SU-DHL-6 (cell line): Measurements from ENCODE around the gene UBE2D3.

Experiments used
- H2AFZ ChIP-seq: fragments of 200-600 bp; sonication (generic); 2 replicates; pipeline ENCODE4 v1.6.1; 2014; ENCODE audit warnings: low read depth, mild to moderate bottlenecking, moderate library complexity, mixed read lengths, antibody characterized with exemption, low read length; ENCODE audit not compliant: severe bottlenecking
- H3F3A ChIP-seq: fragments of 200-600 bp; shearing (Covaris generic); 2 replicates; pipeline ENCODE4 v1.6.0; 2016; ENCODE audit warnings: antibody characterized with exemption, mild to moderate bottlenecking; ENCODE audit not compliant: insufficient read depth
- H3K27ac ChIP-seq: fragments of 200-600 bp; sonication (generic); 2 replicates; pipeline ENCODE4 v1.5.1; 2016; ENCODE audit warnings: low read depth, mild to moderate bottlenecking, low read length, moderate library complexity, mixed read lengths
- H3K27me3 ChIP-seq: fragments of 200-600 bp; sonication (generic), shearing (Covaris generic); 2 replicates; pipeline ENCODE4 v1.6.0; 2014; ENCODE audit warnings: mild to moderate bottlenecking, low read length
- H3K36me3 ChIP-seq: fragments of 200-600 bp; sonication (generic); 2 replicates; pipeline ENCODE4 v1.6.1; 2014; ENCODE audit warnings: mild to moderate bottlenecking, low read length, mixed read lengths
- H3K4me2 ChIP-seq: fragments of 300-600, 200-600 bp; shearing (Covaris generic), sonication (generic); 2 replicates; pipeline ENCODE4 v1.6.0; 2014; ENCODE audit warnings: low read length, low read depth, mild to moderate bottlenecking; ENCODE audit not compliant: poor library complexity, severe bottlenecking
- H3K4me3 ChIP-seq: fragments of 200-600 bp; sonication (generic); 2 replicates; pipeline ENCODE4 v1.5.1; 2014; ENCODE audit warnings: antibody characterized with exemption, low read length, mild to moderate bottlenecking, mixed read lengths; ENCODE audit not compliant: insufficient read depth, poor library complexity, severe bottlenecking
- H3K79me2 ChIP-seq: fragments of 200-600 bp; sonication (generic); 2 replicates; pipeline ENCODE4 v1.6.1; 2014; ENCODE audit warnings: mild to moderate bottlenecking, low read length, moderate library complexity; ENCODE audit not compliant: insufficient read depth
- H3K9ac ChIP-seq: fragments of 200-600 bp; sonication (generic); 2 replicates; pipeline ENCODE4 v1.7.0; 2014; ENCODE audit warnings: mild to moderate bottlenecking, low read length
- H3K9me2 ChIP-seq: fragments of 200-600 bp; sonication (generic); replicated peaks from 2 replicates; pipeline ENCODE4 v1.6.1; 2014; ENCODE audit warnings: low read length; ENCODE audit not compliant: insufficient read depth
- H3K9me3 ChIP-seq: fragments of 200-600 bp; sonication (generic); 2 replicates; pipeline ENCODE4 v1.6.1; 2014; ENCODE audit warnings: low read length, mixed read lengths; ENCODE audit not compliant: insufficient read depth
- H4K20me1 ChIP-seq: fragments of 200-600 bp; sonication (generic); 2 replicates; pipeline ENCODE4 v1.6.1; 2014; ENCODE audit warnings: low read depth, mild to moderate bottlenecking, antibody characterized with exemption, low read length, moderate library complexity, mixed read lengths
- CTCF ChIP-seq: fragments of 200-600 bp; sonication (generic); IDR thresholded peaks from one replicate; pipeline ENCODE4 v1.5.1; 2017; ENCODE audit warnings: antibody characterized with exemption, mild to moderate bottlenecking, low read length, moderate library complexity; ENCODE audit not compliant: insufficient read depth, poor library complexity, severe bottlenecking
- EZH2phosphoT487 ChIP-seq: fragments of 200-600 bp; sonication (generic), shearing (Covaris generic); conservative IDR thresholded peaks from 2 replicates; pipeline ENCODE4 v1.6.1; 2018; ENCODE audit warnings: mild to moderate bottlenecking, antibody characterized with exemption, low read length, moderate library complexity, mixed read lengths

The UBE2D3 gene

GRCh38 chr4:102847687-102848086 is 20.3 kb upstream of the UBE2D3 start:
- Histone ChIP-seq H3K4me2 (no peak overlapping the region), H3K36me3 (no peaks in the 10 kb centered on the region), H3K27me3 (no peaks in the 10 kb centered on the region), H2AFZ (no peak overlapping the region), H3K9me3 (no peaks in the 10 kb centered on the region), H3F3A (no peaks in the 10 kb centered on the region), H3K9ac (no peak overlapping the region), H3K27ac (no peak overlapping the region), H3K79me2 (no peaks in the 10 kb centered on the region), H4K20me1 (no peaks in the 10 kb centered on the region), H3K9me2 (no peaks in the 10 kb centered on the region), H3K4me3 (no peak overlapping the region)
- TF ChIP-seq EZH2phosphoT487 (no peak), CTCF (no peak)

GRCh38 chr4:102843938-102844337 is 16.6 kb upstream of the UBE2D3 start:
- H4K20me1 ChIP-seq: no peaks in the 10 kb centered on the region
- no peaks in the 10 kb centered on the region for H3K36me3 ChIP-seq
- no peaks in the 10 kb centered on the region for H3F3A ChIP-seq
- no peak overlapping the region for H3K4me3 ChIP-seq
- H3K27me3 ChIP-seq: no peaks in the 10 kb centered on the region
- no peaks in the 10 kb centered on the region for H3K9me3 ChIP-seq
- no peak for TF ChIP-seq EZH2phosphoT487
- TF ChIP-seq CTCF: no peak
- no peak overlapping the region for H3K4me2 ChIP-seq
- no peak overlapping the region for H2AFZ ChIP-seq
- H3K27ac ChIP-seq: no peak overlapping the region
- no peaks in the 10 kb centered on the region for H3K79me2 ChIP-seq
- H3K9me2 ChIP-seq: no peaks in the 10 kb centered on the region
- H3K9ac ChIP-seq: no peak overlapping the region

GRCh38 chr4:102843273-102843672 is 15.9 kb upstream of the UBE2D3 start:
- Histone ChIP-seq H3K9me3 (no peaks in the 10 kb centered on the region), H3K27me3 (no peaks in the 10 kb centered on the region), H3F3A (no peaks in the 10 kb centered on the region), H3K9ac (no peak overlapping the region), H3K36me3 (no peaks in the 10 kb centered on the region), H2AFZ (no peak overlapping the region), H3K4me2 (no peak overlapping the region), H3K79me2 (no peaks in the 10 kb centered on the region), H4K20me1 (no peaks in the 10 kb centered on the region), H3K27ac (no peak overlapping the region), H3K9me2 (no peaks in the 10 kb centered on the region), H3K4me3 (no peak overlapping the region)
- no peak for TF ChIP-seq EZH2phosphoT487
- TF ChIP-seq CTCF: no peak

GRCh38 chr4:102842367-102842766 is 15.0 kb upstream of the UBE2D3 start:
- Histone ChIP-seq H3K9me3 (no peaks in the 10 kb centered on the region), H2AFZ (no peak overlapping the region), H3F3A (no peaks in the 10 kb centered on the region), H3K79me2 (no peaks in the 10 kb centered on the region), H4K20me1 (no peaks in the 10 kb centered on the region), H3K4me3 (no peak overlapping the region), H3K9me2 (no peaks in the 10 kb centered on the region), H3K27ac (no peak overlapping the region), H3K36me3 (no peaks in the 10 kb centered on the region), H3K27me3 (no peaks in the 10 kb centered on the region), H3K9ac (no peak overlapping the region), H3K4me2 (no peak overlapping the region)
- TF ChIP-seq EZH2phosphoT487 (no peak), CTCF (no peak)
